Activated CD4-positive, alpha-beta T cell treated with anti-CD3 and anti-CD28 coated beads for 36 hours (primary cell): Measurements from ENCODE around the gene TEDC2. TPM values are rescaled to one million over a fixed set of nuclear protein-coding genes. Genes with fewer than 3 reads are reported as not detected.

Source experiments
- ATAC-seq: fragments of 200-7000 bp; cut with Tn5 transposase; one replicate; pipeline ENCODE4 v1.10.0; 2021; ENCODE audit warnings: mild to moderate bottlenecking, moderate library complexity
- CTCF ChIA-PET: fragments of 350-600 bp; sonication (Branson Sonifier 250); formaldehyde crosslinking; loops from one replicate; lab custom pipeline; 2021; ENCODE audit warnings: antibody characterized with exemption; lab: Charles Lee
- POLR2A ChIA-PET: fragments of 350-600 bp; sonication (Branson Sonifier 250); formaldehyde crosslinking; loops from one replicate; lab custom pipeline; 2021; ENCODE audit warnings: antibody characterized with exemption, inconsistent platforms; lab: Charles Lee
- DNase-seq: peaks from one replicate; pipeline ENCODE4 v3.0.0-alpha.2; 2020
- H3K27ac Mint-ChIP-seq: one replicate; pipeline ENCODE4 v1.8.0; 2021; ENCODE audit warnings: mixed read lengths
- H3K27me3 Mint-ChIP-seq: one replicate; pipeline ENCODE4 v1.8.0; 2021; ENCODE audit warnings: mixed read lengths
- H3K36me3 Mint-ChIP-seq: one replicate; pipeline ENCODE4 v1.8.0; 2021; ENCODE audit warnings: low read depth, mixed read lengths
- H3K4me1 Mint-ChIP-seq: one replicate; pipeline ENCODE4 v1.8.0; 2021; ENCODE audit warnings: mixed read lengths
- H3K4me3 Mint-ChIP-seq: one replicate; pipeline ENCODE4 v1.8.0; 2021; ENCODE audit warnings: mild to moderate bottlenecking, moderate library complexity, mixed read lengths
- H3K9me3 Mint-ChIP-seq: one replicate; pipeline ENCODE4 v1.8.0; 2021; ENCODE audit warnings: low read depth, mixed read lengths
- intact Hi-C, 2 experiments: fragments of 100-400 bp; cut with DNase I in 1 of 2; cut with micrococcal nuclease in 1 of 2; formaldehyde crosslinking; loops; one replicate each; pipeline versions ENCODE4 v1.14.2 to v1.15.1; 2022 to 2024; cut with DNase I, micrococcal nuclease
- total RNA-seq, 2 experiments: library from RNA; stranded (reverse); gene quantifications; one replicate each; pipeline ENCODE4 v1.2.3, GENCODE V29; 2021

The TEDC2 gene
- total RNA-seq, 2 experiments from 2014 or later = 21.0 to 23.1 TPM

- H3K27me3 Mint-ChIP-seq = no peaks in the 10 kb centered on the region
- H3K4me1 Mint-ChIP-seq = no peaks in the 10 kb centered on the region
- DNase-seq = no peak
- no peaks in the 10 kb centered on the region for H3K9me3 Mint-ChIP-seq
- no peak overlapping the region for H3K27ac Mint-ChIP-seq
- ChIA-PET CTCF (no interaction called here), POLR2A (interaction anchor here (0.6 kb wide), 1 partner anchor 48 kb away, joined by 3 read pairs; no protein-coding TSS in a partner anchor)
- intact Hi-C loops = no loop called here
- no peak for ATAC-seq
- H3K4me3 Mint-ChIP-seq = no peak overlapping the region
- H3K36me3 Mint-ChIP-seq = no peaks in the 10 kb centered on the region
Measured at GRCh38 chr16:2498531-2499253, 38.8 kb downstream of the TEDC2 start.

- no peaks in the 10 kb centered on the region for H3K27me3 Mint-ChIP-seq
Measured at GRCh38 chr16:2499454-2499853, 39.5 kb downstream of the TEDC2 start.

GRCh38 chr16:2499890-2500429 lies 40.1 kb downstream of the TEDC2 start:
- H3K9me3 Mint-ChIP-seq = no peaks in the 10 kb centered on the region

More at GRCh38 chr16:2499454-2499853, 39.5 kb downstream of the TEDC2 start:
- POLR2A ChIA-PET = no interaction called here
- DNase-seq (no peak), ATAC-seq (no peak)
- intact Hi-C loops = no loop called here
- CTCF ChIA-PET = interaction anchor here (0.9 kb wide), 1 partner anchor 13 kb away, joined by 4 read pairs; no protein-coding TSS in a partner anchor
- Mint-ChIP-seq H3K4me3 (no peak overlapping the region), H3K9me3 (no peaks in the 10 kb centered on the region), H3K27ac (no peak overlapping the region), H3K4me1 (no peaks in the 10 kb centered on the region), H3K36me3 (no peaks in the 10 kb centered on the region)

GRCh38 chr16:2500430-2500917 lies 40.6 kb downstream of the TEDC2 start:
- Mint-ChIP-seq H3K36me3 (no peaks in the 10 kb centered on the region), H3K9me3 (no peaks in the 10 kb centered on the region), H3K4me1 (no peaks in the 10 kb centered on the region), H3K27ac (no peak overlapping the region), H3K4me3 (no peak overlapping the region), H3K27me3 (no peaks in the 10 kb centered on the region)
- DNase-seq (no peak), ATAC-seq (no peak)
- POLR2A ChIA-PET = no interaction called here
- CTCF ChIA-PET = interaction anchor here (0.6 to 2.0 kb wide), 7 partner anchors 12 to 168 kb away, joined by 3 to 11 read pairs (median 4); partner anchors contain the start of gene AMDHD2
- intact Hi-C loops = loop anchor here (2.0 to 5.0 kb wide), 4 partner anchors 38 to 204 kb away; partner anchors contain the start of genes ABCA3 (in 1 of the 2), CCNF (in 1 of the 2) and TEDC2 (in 1 of the 2)

More at GRCh38 chr16:2499890-2500429, 40.1 kb downstream of the TEDC2 start:
- ATAC-seq (no peak), DNase-seq (no peak)
- ChIA-PET POLR2A (no interaction called here), CTCF (interaction anchor here (0.8 to 2.0 kb wide), 3 partner anchors 13 to 89 kb away, joined by 4 to 11 read pairs (median 4); partner anchors contain the start of gene AMDHD2)
- Mint-ChIP-seq H3K4me3 (no peak overlapping the region), H3K27me3 (no peaks in the 10 kb centered on the region), H3K4me1 (no peaks in the 10 kb centered on the region), H3K27ac (no peak overlapping the region), H3K36me3 (no peaks in the 10 kb centered on the region)
- intact Hi-C loops = loop anchor here (2.0 to 5.0 kb wide), 4 partner anchors 38 to 203 kb away; partner anchors contain the start of genes ABCA3 (in 1 of the 2), CCNF (in 1 of the 2) and TEDC2 (in 1 of the 2)

- CTCF ChIA-PET = interaction anchor here (0.6 to 2.0 kb wide), 12 partner anchors 13 to 368 kb away, joined by 3 to 11 read pairs (median 3); partner anchors contain the start of genes AMDHD2 and TEDC2
Measured at GRCh38 chr16:2500918-2501750, 41.2 kb downstream of the TEDC2 start.

GRCh38 chr16:2501946-2502895 lies 42.3 kb downstream of the TEDC2 start:
- Mint-ChIP-seq H3K27ac (no peak overlapping the region), H3K9me3 (no peaks in the 10 kb centered on the region), H3K4me1 (no peaks in the 10 kb centered on the region), H3K36me3 (no peaks in the 10 kb centered on the region), H3K4me3 (no peak overlapping the region), H3K27me3 (no peaks in the 10 kb centered on the region)
- DNase-seq (no peak), ATAC-seq (no peak)
- intact Hi-C loops = loop anchor here (1.0 to 5.0 kb wide), 10 partner anchors 28 to 479 kb away; partner anchors contain the start of genes ABCA3 (in 2 of the 2), CCNF (in 2 of the 2) and TEDC2 (in 1 of the 2)
- ChIA-PET POLR2A (no interaction called here), CTCF (interaction anchor here (0.6 to 2.0 kb wide), 10 partner anchors 14 to 307 kb away, joined by 3 to 11 read pairs (median 3); partner anchors contain the start of genes AMDHD2 and TEDC2)

More at GRCh38 chr16:2500918-2501750, 41.2 kb downstream of the TEDC2 start:
- H3K4me3 Mint-ChIP-seq = no peak overlapping the region
- H3K4me1 Mint-ChIP-seq = no peaks in the 10 kb centered on the region
- DNase-seq (peak; percentile 89), ATAC-seq (peak; percentile 98)
- no peaks in the 10 kb centered on the region for H3K9me3 Mint-ChIP-seq
- no peak overlapping the region for H3K27ac Mint-ChIP-seq
- intact Hi-C loops = loop anchor here (1.0 to 5.0 kb wide), 10 partner anchors 27 to 478 kb away; partner anchors contain the start of genes ABCA3 (in 2 of the 2), CCNF (in 2 of the 2) and TEDC2 (in 1 of the 2)
- no peaks in the 10 kb centered on the region for H3K36me3 Mint-ChIP-seq
- POLR2A ChIA-PET = no interaction called here
- no peaks in the 10 kb centered on the region for H3K27me3 Mint-ChIP-seq

- Mint-ChIP-seq H3K36me3 (no peaks in the 10 kb centered on the region), H3K9me3 (no peaks in the 10 kb centered on the region), H3K27me3 (no peaks in the 10 kb centered on the region), H3K4me1 (no peaks in the 10 kb centered on the region), H3K4me3 (no peak overlapping the region), H3K27ac (no peak overlapping the region)
- intact Hi-C loops = no loop called here
- ChIA-PET POLR2A (no interaction called here), CTCF (interaction anchor here (0.5 kb wide), 1 partner anchor 522 kb away, joined by 3 read pairs; the partner anchor contains the start of gene GFER)
- no peak for ATAC-seq
- no peak for DNase-seq
Measured at GRCh38 chr16:2505695-2506094, 45.8 kb downstream of the TEDC2 start.

- Mint-ChIP-seq H3K27ac (no peak overlapping the region), H3K9me3 (no peaks in the 10 kb centered on the region), H3K27me3 (no peaks in the 10 kb centered on the region), H3K4me1 (no peaks in the 10 kb centered on the region), H3K4me3 (no peak overlapping the region), H3K36me3 (no peaks in the 10 kb centered on the region)
- intact Hi-C loops = no loop called here
- no peak for DNase-seq
- ChIA-PET CTCF (interaction anchor here (0.6 kb wide), 1 partner anchor 1237 kb away, joined by 3 read pairs; no protein-coding TSS in a partner anchor), POLR2A (interaction anchor here (0.6 kb wide), 1 partner anchor 114 kb away, joined by 3 read pairs; no protein-coding TSS in a partner anchor)
- peak; percentile 42 for ATAC-seq
Measured at GRCh38 chr16:2507052-2507659, 47.2 kb downstream of the TEDC2 start.

GRCh38 chr16:2507665-2508064 lies 47.8 kb downstream of the TEDC2 start:
- POLR2A ChIA-PET = interaction anchor here (0.6 kb wide), 1 partner anchor 114 kb away, joined by 3 read pairs; no protein-coding TSS in a partner anchor
- intact Hi-C loops = no loop called here

More at GRCh38 chr16:2507665-2508064, 47.8 kb downstream of the TEDC2 start:
- no peak for ATAC-seq
- H3K4me1 Mint-ChIP-seq = peaks cover 3% of the 10 kb centered on the region
- no peaks in the 10 kb centered on the region for H3K27me3 Mint-ChIP-seq
- no peaks in the 10 kb centered on the region for H3K9me3 Mint-ChIP-seq
- DNase-seq = no peak
- H3K4me3 Mint-ChIP-seq = no peak overlapping the region
- H3K36me3 Mint-ChIP-seq = no peaks in the 10 kb centered on the region
- CTCF ChIA-PET = interaction anchor here (0.6 kb wide), 1 partner anchor 1237 kb away, joined by 3 read pairs; no protein-coding TSS in a partner anchor
- H3K27ac Mint-ChIP-seq = no peak overlapping the region
